Measurements from ENCODE around the gene CUL4B.
"Not testable (repeated sequence)": the region's sequence is repeated elsewhere in the genome, so short reads cannot be mapped to it uniquely, and the experiment has no call there.

The CUL4B gene

GRCh38 chrX:120560842-120561633 lies at the start of gene CUL4B:
Gene CUL4B (minus strand): TSS chrX:120560962. CDS start chrX:120560638, 324 bp downstream.
- peak; percentile 81 for DNase-seq

- no peak for DNase-seq
Measured at GRCh38 chrX:120604361-120604782, 43.6 kb upstream of the CUL4B start.

DNA sequence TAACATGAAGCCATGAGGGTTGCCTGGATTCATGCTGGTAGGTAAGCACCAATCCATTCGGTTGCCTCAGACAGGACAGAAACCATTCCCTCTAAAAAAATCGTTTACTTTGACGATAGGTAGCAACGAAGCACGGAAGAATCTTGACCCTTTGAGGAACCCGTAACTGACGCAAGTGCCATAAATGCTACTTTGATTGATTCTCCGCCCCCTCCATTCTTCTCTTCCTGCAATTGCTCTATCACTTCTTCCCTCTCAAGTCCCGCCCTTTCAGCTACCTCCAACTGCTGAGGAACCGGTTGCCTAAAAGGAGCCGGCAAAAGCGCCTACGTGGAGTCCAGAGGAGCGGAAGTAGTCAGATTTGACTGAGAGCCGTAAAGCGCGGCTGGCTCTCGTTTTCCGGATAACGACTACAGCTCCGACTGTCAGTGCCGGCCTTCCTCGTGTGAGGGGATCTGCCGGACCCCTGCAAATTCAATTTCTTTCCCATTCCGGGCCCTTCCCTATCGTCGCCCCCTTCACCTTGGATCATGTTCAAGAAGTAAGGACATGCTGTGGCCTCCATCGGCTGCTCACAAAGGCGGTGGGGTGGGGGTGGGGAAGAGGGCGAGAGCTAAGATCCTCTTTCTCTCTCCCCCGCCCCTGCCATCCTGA lies 43.1 kb upstream of the CUL4B start, which contains the start of gene MCTS1:
TSS of gene MCTS1 (plus strand) at position 395 of the 654 bp plus-strand sequence. CDS start at position 531, 136 bp downstream.
- peak; percentile 95 for DNase-seq

DNA sequence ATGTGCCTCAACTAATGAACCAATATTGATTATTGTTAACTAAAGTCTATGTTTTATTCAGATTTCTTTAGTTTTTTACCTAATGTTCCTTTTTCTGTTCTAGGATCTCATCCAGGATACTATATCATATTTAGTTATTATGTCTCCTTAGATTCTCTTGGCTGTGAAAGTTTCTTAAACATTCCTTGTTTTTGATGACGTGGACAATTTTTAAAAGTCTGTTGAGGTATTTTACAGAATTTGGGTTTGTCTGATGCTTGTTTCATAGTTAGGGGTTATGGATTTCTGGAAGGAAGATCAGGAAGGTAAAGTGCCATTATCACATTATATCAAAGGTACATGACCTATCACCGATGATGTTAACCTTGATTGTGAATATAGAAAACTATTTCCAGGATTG lies 24.9 kb upstream of the CUL4B start:
- DNase-seq = no peak

DNA sequence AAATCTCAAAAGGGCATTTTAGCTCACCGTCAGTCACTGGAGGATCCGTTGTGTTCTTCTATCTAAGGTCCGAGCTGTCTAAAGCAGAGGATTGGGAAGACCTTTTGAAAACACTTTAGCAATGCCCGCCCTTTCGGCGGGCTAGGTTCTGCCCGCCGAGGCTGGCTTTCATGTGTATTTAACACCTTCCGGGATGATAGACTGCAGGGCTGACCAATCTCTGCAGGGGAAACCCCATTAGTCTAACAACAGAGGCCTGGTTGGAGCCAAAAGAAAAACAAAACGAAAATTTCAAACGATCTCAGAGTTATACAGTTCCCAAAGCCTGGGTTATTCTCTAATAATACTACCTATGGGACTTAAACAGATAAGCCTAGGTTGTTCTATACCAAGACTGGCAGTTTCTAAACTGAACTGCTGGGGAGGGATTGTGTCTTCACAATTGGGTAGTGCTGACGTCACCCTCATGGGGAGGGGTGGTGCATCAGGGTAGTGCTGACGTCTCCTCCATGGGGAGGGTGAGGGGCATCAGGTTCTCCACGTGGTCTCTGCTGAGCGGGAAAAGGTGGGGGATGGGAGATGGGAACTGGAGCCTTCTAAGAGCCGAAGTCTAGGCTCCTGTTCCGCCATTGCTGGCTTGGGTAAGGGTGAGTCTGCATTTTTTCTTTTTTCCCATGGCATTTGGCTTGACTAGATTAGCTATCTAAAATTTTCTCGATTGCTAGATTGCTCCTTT lies 14.8 kb upstream of the CUL4B start:
- no peak for DNase-seq

DNA sequence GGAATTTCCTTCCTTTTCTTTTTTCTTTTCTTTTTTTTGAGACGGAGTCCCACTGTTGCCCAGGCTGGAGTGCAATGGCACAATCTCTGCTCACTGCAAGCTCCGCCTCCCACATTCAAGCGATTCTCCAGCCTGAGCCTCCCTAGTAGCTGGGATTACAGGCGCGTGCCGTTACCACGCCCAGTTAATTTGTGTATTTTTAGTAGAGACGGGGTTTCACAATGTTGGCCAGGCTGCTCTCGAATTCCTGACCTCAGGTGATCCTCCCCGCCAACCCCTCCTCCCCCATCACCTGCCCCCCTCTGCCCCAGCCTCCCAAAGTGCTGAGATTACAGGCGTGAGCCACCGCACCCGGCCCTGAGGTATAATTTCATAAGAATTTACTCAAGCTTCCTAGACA lies 13.0 kb upstream of the CUL4B start:
- DNase-seq = not testable (repeated sequence)

DNA sequence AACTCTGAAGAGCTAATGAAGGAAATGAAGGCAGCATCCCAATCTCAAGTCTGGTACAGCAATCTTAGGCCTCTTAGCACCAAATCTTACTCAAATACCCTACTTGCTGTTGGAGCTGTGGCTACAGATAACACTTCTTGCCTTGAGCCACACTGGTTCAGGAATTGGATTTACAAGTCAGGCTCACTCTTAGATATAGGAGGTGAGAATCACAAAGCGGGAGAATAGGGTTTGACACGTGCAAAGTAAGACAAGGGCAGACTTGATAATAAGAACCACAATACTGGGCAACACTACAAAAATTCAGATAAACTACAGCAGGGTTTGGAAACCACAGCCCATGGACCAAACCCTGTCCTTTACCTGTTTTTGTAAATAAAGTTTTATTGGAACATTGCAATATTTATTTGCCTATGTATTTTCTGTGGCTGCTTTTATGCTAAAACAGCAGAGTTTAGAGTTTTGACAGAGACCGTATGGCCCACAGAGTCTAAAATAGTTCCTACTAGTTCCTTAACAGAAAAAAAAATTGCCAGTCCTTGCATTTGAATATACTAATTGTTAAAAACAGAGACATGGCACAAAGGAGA lies 9.3 kb upstream of the CUL4B start:
- DNase-seq = no peak

GRCh38 chrX:120568609-120569008 lies 7.8 kb upstream of the CUL4B start:
- DNase-seq = no peak

- no peak for DNase-seq
Measured at GRCh38 chrX:120568035-120568434, 7.3 kb upstream of the CUL4B start.

DNA sequence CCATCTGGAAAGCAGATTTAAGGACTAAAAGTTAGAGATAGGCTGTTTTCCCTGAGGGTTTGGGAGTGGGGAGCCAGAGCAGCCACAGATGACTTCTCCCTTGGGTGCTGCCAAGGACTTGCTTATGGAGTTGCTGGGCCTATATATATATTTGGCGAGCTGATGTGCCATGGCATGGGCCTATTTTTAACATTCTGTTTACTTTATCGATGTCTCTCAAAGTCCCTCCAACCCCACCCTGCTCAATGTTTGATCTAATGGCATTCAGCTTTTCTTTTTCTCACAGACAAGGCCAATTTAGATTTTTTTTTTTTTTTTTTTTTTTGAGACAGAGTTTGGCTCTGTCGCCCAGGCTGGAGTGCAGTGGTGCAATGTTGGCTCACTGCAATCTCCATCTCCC lies 6.1 kb upstream of the CUL4B start:
- DNase-seq = no peak

DNA sequence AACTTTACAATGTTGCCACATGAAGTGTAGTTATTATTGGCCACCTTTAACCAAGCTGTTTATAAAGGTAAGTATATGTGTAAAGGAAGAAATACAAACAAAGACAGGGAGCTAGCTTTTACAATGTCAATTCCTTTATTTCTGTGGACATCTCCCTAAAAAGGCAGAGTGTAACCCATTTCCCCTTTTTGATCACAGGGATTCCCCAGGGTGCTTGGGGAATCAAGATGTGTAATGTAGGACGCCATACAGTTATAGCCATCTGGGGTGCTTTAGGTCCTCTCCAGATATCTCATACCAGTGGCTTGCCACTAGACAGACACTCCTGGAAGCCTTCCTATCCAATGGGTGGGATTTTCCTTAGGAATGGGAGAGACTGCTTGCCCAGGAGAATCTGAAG lies 4.2 kb upstream of the CUL4B start:
- DNase-seq = no peak

GRCh38 chrX:120562569-120562926 lies 1.8 kb upstream of the CUL4B start:
- no peak for DNase-seq

GRCh38 chrX:120561634-120562568 lies 1.1 kb upstream of the CUL4B start:
- no peak for DNase-seq

- DNase-seq = peak; percentile 46
Measured at GRCh38 chrX:120560405-120560841, 339 bp downstream of the CUL4B start.

DNA sequence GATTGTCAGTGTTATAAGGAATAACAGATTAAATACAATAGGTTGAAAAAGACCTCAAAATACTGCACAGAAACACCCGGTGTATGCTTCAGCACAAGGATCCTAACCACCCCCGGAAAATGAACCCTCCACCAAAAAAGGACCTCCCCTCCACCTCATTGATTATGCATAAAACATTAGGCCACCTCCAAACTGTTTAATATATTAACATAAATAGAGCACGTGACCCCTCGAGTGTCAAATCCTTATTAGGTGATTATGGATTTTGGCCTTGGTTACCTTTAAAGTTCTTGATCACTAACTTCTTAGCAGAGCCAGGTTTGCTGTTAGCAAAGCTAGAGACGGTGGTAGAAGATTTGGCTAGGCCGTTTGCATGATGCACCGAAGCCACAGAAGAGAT lies 958 bp downstream of the CUL4B start:
- peak; percentile 14 for DNase-seq

GRCh38 chrX:120556251-120556650 lies 4.5 kb downstream of the CUL4B start:
- no peak for DNase-seq

- no peak for DNase-seq
Measured at GRCh38 chrX:120549483-120550452, 11.0 kb downstream of the CUL4B start.

GRCh38 chrX:120536061-120536460 lies 24.7 kb downstream of the CUL4B start:
- DNase-seq = no peak

GRCh38 chrX:120534413-120535205 lies 26.2 kb downstream of the CUL4B start:
- DNase-seq = no peak

DNA sequence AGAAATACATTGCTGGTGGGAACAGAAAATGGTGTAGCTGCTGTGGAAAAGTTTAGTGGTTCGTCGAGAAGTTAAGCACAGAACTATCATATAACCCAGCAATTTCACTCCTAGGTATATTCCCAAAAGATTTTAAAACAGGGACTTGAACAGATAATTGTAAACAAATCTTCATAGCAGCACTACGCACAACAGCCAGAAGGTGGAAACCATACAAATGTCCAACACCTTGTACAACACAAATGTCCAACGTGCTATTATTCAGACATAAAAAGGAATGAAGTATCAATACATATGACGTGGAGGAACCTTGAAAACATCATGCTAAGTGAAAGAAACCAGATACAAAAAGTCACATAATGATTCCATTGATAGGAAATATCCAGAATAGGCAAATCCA lies 37.9 kb downstream of the CUL4B start:
- DNase-seq = no peak
